WTC11 (cell line): Measurements from ENCODE around the gene GALNT16. TPM values are rescaled to one million over a fixed set of nuclear protein-coding genes. Genes with fewer than 3 reads are reported as not detected.

Source experiments
- ATAC-seq: fragments of 200-7000 bp; cut with Tn5 transposase; 2 replicates; pipeline ENCODE4 v1.10.0; 2021; ENCODE audit warnings: mild to moderate bottlenecking, moderate library complexity
- CTCF ChIA-PET: fragments of 300-600 bp; sonication (Branson Sonifier 250); formaldehyde crosslinking; loops from one replicate; lab custom pipeline; 2021; ENCODE audit warnings: antibody characterized with exemption; lab: Charles Lee
- POLR2A ChIA-PET: fragments of 350-600 bp; sonication (Branson Sonifier 250); formaldehyde crosslinking; loops from one replicate; lab custom pipeline; 2021; ENCODE audit warnings: antibody characterized with exemption; lab: Charles Lee
- DNase-seq: peaks from one replicate; pipeline ENCODE4 v3.0.0; 2021; ENCODE audit warnings: low spot score
- H3K27ac Mint-ChIP-seq: 2 replicates; pipeline ENCODE4 v1.8.0; 2021; ENCODE audit warnings: mixed read lengths
- H3K27me3 Mint-ChIP-seq: 2 replicates; pipeline ENCODE4 v1.8.0; 2021; ENCODE audit warnings: low read depth, mild to moderate bottlenecking, moderate library complexity, mixed read lengths
- H3K36me3 Mint-ChIP-seq: 2 replicates; pipeline ENCODE4 v1.8.0; 2021; ENCODE audit warnings: mixed read lengths
- H3K4me1 Mint-ChIP-seq: 2 replicates; pipeline ENCODE4 v1.8.0; 2022; ENCODE audit warnings: mixed read lengths
- H3K4me3 Mint-ChIP-seq: 2 replicates; pipeline ENCODE4 v1.8.0; 2021; ENCODE audit warnings: mild to moderate bottlenecking, moderate library complexity, mixed read lengths
- H3K9me3 Mint-ChIP-seq: 2 replicates; pipeline ENCODE4 v1.8.0; 2021; ENCODE audit warnings: mixed read lengths
- ARID4B ChIP-seq: sonication (generic); formaldehyde crosslinking; IDR thresholded peaks from 2 replicates; pipeline ENCODE4 v1.8.0; 2023; ENCODE audit warnings: missing genetic modification reagents, mild to moderate bottlenecking, borderline replicate concordance
- ATF2 ChIP-seq: sonication (generic); formaldehyde crosslinking; IDR thresholded peaks from 2 replicates; pipeline ENCODE4 v1.8.1; 2022; ENCODE audit warnings: low read depth, missing genetic modification reagents, borderline replicate concordance
- CTCF ChIP-seq: fragments of 200-600 bp; IDR thresholded peaks from 2 replicates; pipeline ENCODE4 v1.8.0; 2022; ENCODE audit warnings: antibody characterized with exemption
- FOXK1 ChIP-seq: sonication (generic); formaldehyde crosslinking; IDR thresholded peaks from 2 replicates; pipeline ENCODE4 v1.8.0; 2022; ENCODE audit warnings: mild to moderate bottlenecking, moderate library complexity, missing genetic modification reagents
- FOXP1 ChIP-seq: sonication (generic); formaldehyde crosslinking; IDR thresholded peaks from 2 replicates; pipeline ENCODE4 v1.8.0; 2022; ENCODE audit warnings: missing genetic modification reagents, mild to moderate bottlenecking, moderate library complexity, borderline replicate concordance
- FOXP4 ChIP-seq: sonication (generic); formaldehyde crosslinking; IDR thresholded peaks from 2 replicates; pipeline ENCODE4 v1.8.0; 2022; ENCODE audit warnings: mild to moderate bottlenecking, missing genetic modification reagents
- GABPB1 ChIP-seq: sonication (generic); formaldehyde crosslinking; IDR thresholded peaks from 2 replicates; pipeline ENCODE4 v1.8.1; 2023; ENCODE audit warnings: mild to moderate bottlenecking, missing genetic modification reagents
- HMGA2 ChIP-seq: fragments of 250-450 bp; sonication (Bioruptor Pico); IDR thresholded peaks from 2 replicates; pipeline ENCODE4 v1.4.0; 2021; ENCODE audit warnings: mild to moderate bottlenecking, moderate library complexity
- JAZF1 ChIP-seq: fragments of 250-450 bp; sonication (Bioruptor Pico); IDR thresholded peaks from 2 replicates; pipeline ENCODE4 v1.9.0; 2021; ENCODE audit warnings: moderate library complexity, mild to moderate bottlenecking, inconsistent platforms
- MAX ChIP-seq: sonication (generic); formaldehyde crosslinking; IDR thresholded peaks from 2 replicates; pipeline ENCODE4 v1.8.0; 2022; ENCODE audit warnings: mild to moderate bottlenecking, missing genetic modification reagents
- SP1 ChIP-seq: sonication (generic); formaldehyde crosslinking; conservative IDR thresholded peaks from 2 replicates; pipeline ENCODE4 v1.8.1; 2022; ENCODE audit warnings: missing genetic modification reagents
- USF2 ChIP-seq: sonication (generic); formaldehyde crosslinking; IDR thresholded peaks from 2 replicates; pipeline ENCODE4 v1.8.1; 2023; ENCODE audit warnings: mild to moderate bottlenecking, missing genetic modification reagents, moderate library complexity
- ZBTB21 ChIP-seq: sonication (generic); formaldehyde crosslinking; IDR thresholded peaks from 2 replicates; pipeline ENCODE4 v1.8.1; 2023; ENCODE audit warnings: mild to moderate bottlenecking, missing genetic modification reagents, borderline replicate concordance
- ZNF281 ChIP-seq: sonication (generic); formaldehyde crosslinking; IDR thresholded peaks from 2 replicates; pipeline ENCODE4 v1.8.0; 2023; ENCODE audit warnings: mild to moderate bottlenecking, missing genetic modification reagents
- ZNF317 ChIP-seq: sonication (generic); formaldehyde crosslinking; IDR thresholded peaks from 2 replicates; pipeline ENCODE4 v1.8.1; 2023; ENCODE audit warnings: low read depth, mild to moderate bottlenecking, moderate library complexity, missing genetic modification reagents, borderline replicate concordance
- ZNF532 ChIP-seq: fragments of 250-450 bp; sonication (Bioruptor Pico); IDR thresholded peaks from 2 replicates; pipeline ENCODE4 v1.9.0; 2021; ENCODE audit warnings: mild to moderate bottlenecking, borderline replicate concordance
- total RNA-seq: library from RNA; stranded (reverse); gene quantifications from 3 replicates; pipeline ENCODE4 v1.2.3, GENCODE V29; 2021

Gene GALNT16
- total RNA-seq, 1 experiment from 2014 or later: 4.5 TPM

- no peaks in the 10 kb centered on the region for H3K9me3 Mint-ChIP-seq
- peaks cover 33% of the 10 kb centered on the region for H3K4me1 Mint-ChIP-seq
- POLR2A ChIA-PET: interaction anchor here (1.2 to 1.5 kb wide), 2 partner anchors 61 to 139 kb away, joined by 4 read pairs; partner anchors contain the start of gene GALNT16
- H3K36me3 Mint-ChIP-seq: peaks cover 37% of the 10 kb centered on the region
- ATAC-seq (peak; percentile 91), DNase-seq (peak; percentile 93)
- peak within 1 kb of the TSS; percentile 100 for H3K27ac Mint-ChIP-seq
- peak within 1 kb of the TSS; percentile 94 for H3K4me3 Mint-ChIP-seq
- CTCF ChIA-PET: interaction anchor here (0.5 to 2.2 kb wide), 8 partner anchors 19 to 150 kb away, joined by 3 to 14 read pairs (median 4); no protein-coding TSS in a partner anchor
- no peaks in the 10 kb centered on the region for H3K27me3 Mint-ChIP-seq
- TF ChIP-seq ARID4B: peak; percentile 85; the same call in 1 of the 2 replicates
- 0 out of 2 replicates have a peak, but pooled peaks have one; percentile 17 for TF ChIP-seq FOXP1 (CRISPR knock-in tag)
- peak; percentile 57 for TF ChIP-seq MAX (CRISPR knock-in tag)
- no peak for TF ChIP-seq HMGA2
- TF ChIP-seq ZNF317 (CRISPR knock-in tag): no peak
- peak; percentile 74; the same call in 1 of the 2 replicates for TF ChIP-seq ZNF532
- peak; percentile 80; the same call in 1 of the 2 replicates for TF ChIP-seq ZBTB21 (CRISPR knock-in tag)
- no peak for TF ChIP-seq CTCF
- no peak for TF ChIP-seq ZNF281
- TF ChIP-seq FOXK1 (CRISPR knock-in tag): peak; percentile 38; the same call in 1 of the 2 replicates
- peak; percentile 22; the same call in 1 of the 2 replicates for TF ChIP-seq FOXP4 (CRISPR knock-in tag)
- TF ChIP-seq ATF2 (CRISPR knock-in tag): no peak
- TF ChIP-seq USF2: no peak
- peak; percentile 59; the same call in 1 of the 2 replicates for TF ChIP-seq GABPB1
- TF ChIP-seq JAZF1 (CRISPR knock-in tag): no peak
- no peak; the same call in 1 of the 2 replicates for TF ChIP-seq SP1 (CRISPR knock-in tag)
Measured at GRCh38 chr14:69398053-69398817, 138.3 kb downstream of the GALNT16 start, which contains the start of the genes ERH and SLC39A9. Gene ERH (minus strand): TSS chr14:69398299. CDS start chr14:69398233, 66 bp downstream. Gene SLC39A9 (plus strand): TSS chr14:69398692. CDS start chr14:69399370, 678 bp downstream.
